ENCODE data around the gene MARCHF3. TPM values are rescaled to one million over a fixed set of nuclear protein-coding genes. Genes with fewer than 3 reads are reported as not detected.

Gene MARCHF3
- 25.1 TPM for total RNA-seq

GRCh38 chr5:127030259-127031146 is at the start of gene MARCHF3:
TSS of gene MARCHF3 (minus strand) at chr5:127030558. CDS start at chr5:126918171, 112,387 bp downstream.

GRCh38 chr5:127072861-127073846 is 42.8 kb upstream of the MARCHF3 start, which contains the start of gene C5orf63:
TSS of gene C5orf63 (minus strand) at chr5:127073502. CDS start at chr5:127058995, 14,507 bp downstream.

Other genes with a start within 250 kb of the MARCHF3 start
- 9.5 TPM for gene C5orf63, start 42.9 kb upstream of the MARCHF3 start, total RNA-seq

All from diencephalon (tissue), 1 donor.